Activated T-helper 1 cell treated with anti-CD3 and anti-CD28 coated beads, Interleukin-12 subunit alpha, Interleukin-12 subunit beta, Interleukin-2, Interleukin-4 antibody, amounts not matched to agents 30 ng/mL and 10 ng/mL and 1 ng/mL, durations not matched to agents 14 hours and 24 hours and 36 hours (primary cell): ENCODE data around the gene PDXK. TPM values are rescaled to one million over a fixed set of nuclear protein-coding genes. Genes with fewer than 3 reads are reported as not detected.

Experiments used
- DNase-seq: peaks from one replicate; pipeline ENCODE4 v3.0.0; 2021; ENCODE audit warnings: low spot score
- H3K27ac Mint-ChIP-seq: one replicate; pipeline ENCODE4 v1.8.0; 2021; ENCODE audit warnings: mild to moderate bottlenecking, mixed read lengths
- H3K27me3 Mint-ChIP-seq: one replicate; pipeline ENCODE4 v1.8.0; 2022; ENCODE audit warnings: mild to moderate bottlenecking, moderate library complexity, mixed read lengths; ENCODE audit not compliant: insufficient read depth
- H3K36me3 Mint-ChIP-seq: one replicate; pipeline ENCODE4 v1.8.0; 2021; ENCODE audit warnings: low read depth, mixed read lengths
- H3K4me1 Mint-ChIP-seq: one replicate; pipeline ENCODE4 v1.8.0; 2021; ENCODE audit warnings: low read depth, mixed read lengths
- H3K4me3 Mint-ChIP-seq: one replicate; pipeline ENCODE4 v1.8.0; 2021; ENCODE audit warnings: mild to moderate bottlenecking, moderate library complexity, mixed read lengths
- H3K9me3 Mint-ChIP-seq: one replicate; pipeline ENCODE4 v1.8.0; 2021; ENCODE audit warnings: mixed read lengths
- intact Hi-C: fragments of 100-400 bp; cut with micrococcal nuclease; formaldehyde crosslinking; loops from one replicate; pipeline ENCODE4 v1.15.1; 2024
- total RNA-seq: library from RNA; stranded (reverse); gene quantifications from 2 replicates; pipeline ENCODE4 v1.2.3, GENCODE V29; 2022

The PDXK gene
- total RNA-seq, 1 donor from 2014 or later, result 123 TPM

- intact Hi-C loops, result no loop called here
- H3K4me1 Mint-ChIP-seq, result no peaks in the 10 kb centered on the region
- no peak for DNase-seq
- peaks cover 13% of the 10 kb centered on the region for H3K36me3 Mint-ChIP-seq
- no peaks in the 10 kb centered on the region for H3K9me3 Mint-ChIP-seq
- H3K27ac Mint-ChIP-seq, result no peak overlapping the region
- no peak overlapping the region for H3K4me3 Mint-ChIP-seq
- H3K27me3 Mint-ChIP-seq, result no peaks in the 10 kb centered on the region
Observed at GRCh38 chr21:43745772-43746517, 27.0 kb downstream of the PDXK start.

- Mint-ChIP-seq H3K9me3 (no peaks in the 10 kb centered on the region), H3K36me3 (peaks cover 17% of the 10 kb centered on the region), H3K27me3 (no peaks in the 10 kb centered on the region), H3K4me3 (no peak overlapping the region), H3K4me1 (no peaks in the 10 kb centered on the region), H3K27ac (no peak overlapping the region)
- intact Hi-C loops, result no loop called here
- DNase-seq, result no peak
Observed at GRCh38 chr21:43748622-43749021, 29.7 kb downstream of the PDXK start.

GRCh38 chr21:43749651-43750262 is 30.8 kb downstream of the PDXK start:
- no peak for DNase-seq
- intact Hi-C loops, result no loop called here
- Mint-ChIP-seq H3K27me3 (no peaks in the 10 kb centered on the region), H3K27ac (no peak overlapping the region), H3K4me1 (no peaks in the 10 kb centered on the region), H3K36me3 (peaks cover 22% of the 10 kb centered on the region), H3K4me3 (no peak overlapping the region), H3K9me3 (no peaks in the 10 kb centered on the region)

- intact Hi-C loops, result no loop called here
- Mint-ChIP-seq H3K9me3 (no peaks in the 10 kb centered on the region), H3K27me3 (no peaks in the 10 kb centered on the region), H3K4me3 (no peak overlapping the region), H3K4me1 (no peaks in the 10 kb centered on the region), H3K27ac (no peak overlapping the region), H3K36me3 (peaks cover 19% of the 10 kb centered on the region)
- no peak for DNase-seq
Observed at GRCh38 chr21:43750339-43751033, 31.6 kb downstream of the PDXK start.

GRCh38 chr21:43751955-43752591 is 33.1 kb downstream of the PDXK start:
- H3K27ac Mint-ChIP-seq, result no peak overlapping the region
- H3K4me1 Mint-ChIP-seq, result no peaks in the 10 kb centered on the region
- H3K27me3 Mint-ChIP-seq, result no peaks in the 10 kb centered on the region
- H3K9me3 Mint-ChIP-seq, result no peaks in the 10 kb centered on the region
- intact Hi-C loops, result no loop called here
- H3K4me3 Mint-ChIP-seq, result no peak overlapping the region
- peaks cover 19% of the 10 kb centered on the region for H3K36me3 Mint-ChIP-seq
- no peak for DNase-seq

- peaks cover 18% of the 10 kb centered on the region for H3K36me3 Mint-ChIP-seq
- no peaks in the 10 kb centered on the region for H3K27me3 Mint-ChIP-seq
- H3K27ac Mint-ChIP-seq, result no peak overlapping the region
- intact Hi-C loops, result no loop called here
- H3K4me1 Mint-ChIP-seq, result no peaks in the 10 kb centered on the region
- H3K4me3 Mint-ChIP-seq, result no peak overlapping the region
- no peaks in the 10 kb centered on the region for H3K9me3 Mint-ChIP-seq
- no peak for DNase-seq
Observed at GRCh38 chr21:43752758-43753438, 34.0 kb downstream of the PDXK start.

GRCh38 chr21:43753439-43753799 is 34.5 kb downstream of the PDXK start:
- Mint-ChIP-seq H3K9me3 (no peaks in the 10 kb centered on the region), H3K36me3 (peaks cover 18% of the 10 kb centered on the region), H3K27ac (no peak overlapping the region), H3K27me3 (no peaks in the 10 kb centered on the region), H3K4me1 (no peaks in the 10 kb centered on the region), H3K4me3 (no peak overlapping the region)
- intact Hi-C loops, result no loop called here
- DNase-seq, result no peak

GRCh38 chr21:43754948-43755781 is 36.2 kb downstream of the PDXK start:
- Mint-ChIP-seq H3K4me1 (no peaks in the 10 kb centered on the region), H3K36me3 (peaks cover 18% of the 10 kb centered on the region), H3K9me3 (no peaks in the 10 kb centered on the region), H3K27ac (no peak overlapping the region), H3K27me3 (no peaks in the 10 kb centered on the region), H3K4me3 (no peak overlapping the region)
- intact Hi-C loops, result no loop called here
- DNase-seq, result no peak

GRCh38 chr21:43755820-43756594 is 37.1 kb downstream of the PDXK start:
- Mint-ChIP-seq H3K4me3 (no peak overlapping the region), H3K36me3 (peaks cover 14% of the 10 kb centered on the region), H3K9me3 (no peaks in the 10 kb centered on the region), H3K4me1 (no peaks in the 10 kb centered on the region), H3K27me3 (no peaks in the 10 kb centered on the region), H3K27ac (no peak overlapping the region)
- no peak for DNase-seq
- intact Hi-C loops, result no loop called here

GRCh38 chr21:43757601-43758000 is 38.7 kb downstream of the PDXK start:
- no peak overlapping the region for H3K27ac Mint-ChIP-seq
- DNase-seq, result no peak
- intact Hi-C loops, result no loop called here
- H3K4me3 Mint-ChIP-seq, result no peak overlapping the region
- peaks cover 14% of the 10 kb centered on the region for H3K36me3 Mint-ChIP-seq
- H3K27me3 Mint-ChIP-seq, result no peaks in the 10 kb centered on the region
- H3K9me3 Mint-ChIP-seq, result no peaks in the 10 kb centered on the region
- no peaks in the 10 kb centered on the region for H3K4me1 Mint-ChIP-seq

- Mint-ChIP-seq H3K27ac (no peak overlapping the region), H3K4me3 (no peak overlapping the region), H3K4me1 (no peaks in the 10 kb centered on the region), H3K27me3 (no peaks in the 10 kb centered on the region), H3K36me3 (peaks cover 15% of the 10 kb centered on the region), H3K9me3 (no peaks in the 10 kb centered on the region)
- DNase-seq, result no peak
- intact Hi-C loops, result no loop called here
Observed at GRCh38 chr21:43758111-43758641, 39.2 kb downstream of the PDXK start.
